ENCODE measurements around the gene GGT6. TPM values are rescaled to one million over a fixed set of nuclear protein-coding genes. Genes with fewer than 3 reads are reported as not detected.

GGT6 gene
- total RNA-seq, 1 experiment from 2014 or later = not detected

DNA sequence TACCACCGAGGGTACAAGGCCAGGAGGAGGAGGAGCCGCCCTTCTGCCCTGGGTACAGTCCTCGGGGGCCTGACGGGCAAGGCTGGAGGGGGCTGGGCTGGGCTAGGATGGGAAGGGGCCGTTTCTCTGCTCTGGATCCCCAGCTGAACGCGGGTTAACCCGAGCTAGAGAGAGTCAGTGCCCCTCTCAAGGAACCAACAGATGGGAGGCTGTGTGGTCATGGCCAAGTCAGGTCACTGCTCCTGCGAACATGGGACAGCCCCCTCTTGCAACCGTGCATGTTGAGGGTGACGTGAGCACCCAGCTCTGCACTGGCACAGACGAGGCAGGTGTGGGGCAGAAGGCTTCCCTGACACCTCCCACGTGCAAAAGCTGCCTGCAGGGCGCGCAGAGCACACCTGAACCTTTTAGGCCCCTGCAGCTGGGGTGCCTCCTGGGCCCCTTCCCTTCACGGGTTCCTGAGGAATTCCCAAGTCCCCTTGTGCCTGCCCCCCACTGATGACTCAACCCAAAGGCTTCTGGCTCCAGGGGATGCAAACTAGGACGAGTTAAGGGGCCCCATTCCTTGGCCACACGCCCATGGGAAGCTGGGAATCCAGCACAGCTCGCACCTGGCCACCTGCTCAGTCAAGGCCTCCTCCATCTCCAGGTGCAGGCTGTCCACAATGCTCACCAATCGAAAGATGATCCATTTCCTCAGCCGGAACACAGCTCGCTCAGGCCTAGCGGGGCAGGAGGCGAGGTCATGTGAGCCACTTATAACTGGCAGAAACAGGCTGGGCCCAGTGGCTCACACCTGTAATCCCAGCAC is 11.5 kb downstream of the GGT6 start:
- POLR2A ChIA-PET (ENCODE audit: low non-redundant PET) = no interaction called here
- no TSS peak for BruUV-seq (replicated peaks)
- no peak overlapping the region for H3K27ac ChIP-seq (ENCODE audit: low read depth, low read length, poor library complexity, severe bottlenecking)

DNA sequence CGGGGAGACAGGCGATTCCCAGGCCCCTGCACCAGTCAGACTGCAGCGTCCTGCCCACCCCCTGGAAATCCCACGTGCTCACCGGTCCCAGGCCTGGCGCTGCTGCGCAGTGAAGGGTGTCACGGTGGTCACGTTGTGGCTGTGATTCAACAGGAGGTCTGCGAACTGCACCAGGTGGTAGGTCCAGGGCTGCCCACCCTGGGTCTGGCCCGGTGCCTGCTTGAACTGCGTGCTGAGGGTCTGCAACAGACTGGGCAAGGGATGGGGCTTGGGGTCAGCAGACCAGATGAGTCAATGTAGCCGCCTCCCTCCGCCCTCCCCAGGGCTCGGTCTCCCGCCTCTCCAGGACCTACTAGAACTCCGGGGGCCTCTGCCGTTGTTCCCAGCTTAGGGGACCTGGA is 12.3 kb downstream of the GGT6 start:
- no peaks in the 10 kb centered on the region for H3K27me3 ChIP-seq (replicated peaks; ENCODE audit: insufficient read depth, low read depth, low read length, poor library complexity)
- H3K27ac ChIP-seq (ENCODE audit: low read depth, low read length, poor library complexity, severe bottlenecking) = no peak overlapping the region
- CTCF ChIA-PET = no interaction called here
- TF ChIP-seq, protein P1, sequence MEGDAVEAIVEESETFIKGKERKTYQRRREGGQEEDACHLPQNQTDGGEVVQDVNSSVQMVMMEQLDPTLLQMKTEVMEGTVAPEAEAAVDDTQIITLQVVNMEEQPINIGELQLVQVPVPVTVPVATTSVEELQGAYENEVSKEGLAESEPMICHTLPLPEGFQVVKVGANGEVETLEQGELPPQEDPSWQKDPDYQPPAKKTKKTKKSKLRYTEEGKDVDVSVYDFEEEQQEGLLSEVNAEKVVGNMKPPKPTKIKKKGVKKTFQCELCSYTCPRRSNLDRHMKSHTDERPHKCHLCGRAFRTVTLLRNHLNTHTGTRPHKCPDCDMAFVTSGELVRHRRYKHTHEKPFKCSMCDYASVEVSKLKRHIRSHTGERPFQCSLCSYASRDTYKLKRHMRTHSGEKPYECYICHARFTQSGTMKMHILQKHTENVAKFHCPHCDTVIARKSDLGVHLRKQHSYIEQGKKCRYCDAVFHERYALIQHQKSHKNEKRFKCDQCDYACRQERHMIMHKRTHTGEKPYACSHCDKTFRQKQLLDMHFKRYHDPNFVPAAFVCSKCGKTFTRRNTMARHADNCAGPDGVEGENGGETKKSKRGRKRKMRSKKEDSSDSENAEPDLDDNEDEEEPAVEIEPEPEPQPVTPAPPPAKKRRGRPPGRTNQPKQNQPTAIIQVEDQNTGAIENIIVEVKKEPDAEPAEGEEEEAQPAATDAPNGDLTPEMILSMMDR (conservative IDR thresholded peaks at IDR 0.05; ENCODE audit: low read depth, low read length) = no peak
- TF ChIP-seq EZH2 (IDR thresholded peaks at IDR 0.05; ENCODE audit: borderline replicate concordance, low read depth, low read length, poor library complexity, severe bottlenecking) = no peak
- intact Hi-C loops (cut with micrococcal nuclease; ENCODE audit: unreplicated experiment) = no loop called here
- H3K36me3 ChIP-seq (ENCODE audit: insufficient read depth, low read length, poor library complexity, severe bottlenecking) = peaks cover 74% of the 10 kb centered on the region
- H3K4me3 ChIP-seq (ENCODE audit: low read depth, low read length, poor library complexity, severe bottlenecking) = no peak overlapping the region
- no TSS peak for BruUV-seq (replicated peaks)
- H3K4me1 ChIP-seq (ENCODE audit: insufficient read depth, low read length, poor library complexity, severe bottlenecking) = no peaks in the 10 kb centered on the region
- H3K9me3 ChIP-seq (ENCODE audit: low read depth, low read length, poor library complexity, severe bottlenecking) = no peaks in the 10 kb centered on the region
- no peak for DNase-seq (ENCODE audit: low spot score)
- POLR2A ChIA-PET (ENCODE audit: low non-redundant PET) = interaction anchor here (0.6 kb wide), 1 partner anchor 17 kb away, joined by 13 read pairs; no protein-coding TSS in a partner anchor

More for the DNA sequence above, 11.5 kb downstream of the GGT6 start:
- no peak for DNase-seq (ENCODE audit: low spot score)
- Histone ChIP-seq H3K4me3 (ENCODE audit: low read depth, low read length, poor library complexity, severe bottlenecking) (no peak overlapping the region), H3K36me3 (ENCODE audit: insufficient read depth, low read length, poor library complexity, severe bottlenecking) (peaks cover 78% of the 10 kb centered on the region), H3K9me3 (ENCODE audit: low read depth, low read length, poor library complexity, severe bottlenecking) (no peaks in the 10 kb centered on the region), H3K4me1 (ENCODE audit: insufficient read depth, low read length, poor library complexity, severe bottlenecking) (peaks cover 1% of the 10 kb centered on the region), H3K27me3 (replicated peaks; ENCODE audit: insufficient read depth, low read depth, low read length, poor library complexity) (no peaks in the 10 kb centered on the region)
- intact Hi-C loops (cut with micrococcal nuclease; ENCODE audit: unreplicated experiment) = no loop called here
- CTCF ChIA-PET = interaction anchor here (0.6 kb wide), 1 partner anchor 128 kb away, joined by 7 read pairs; no protein-coding TSS in a partner anchor
- TF ChIP-seq, protein P1 (conservative IDR thresholded peaks at IDR 0.05; ENCODE audit: low read depth, low read length) = no peak
- no peak for TF ChIP-seq EZH2 (IDR thresholded peaks at IDR 0.05; ENCODE audit: borderline replicate concordance, low read depth, low read length, poor library complexity, severe bottlenecking)

DNA sequence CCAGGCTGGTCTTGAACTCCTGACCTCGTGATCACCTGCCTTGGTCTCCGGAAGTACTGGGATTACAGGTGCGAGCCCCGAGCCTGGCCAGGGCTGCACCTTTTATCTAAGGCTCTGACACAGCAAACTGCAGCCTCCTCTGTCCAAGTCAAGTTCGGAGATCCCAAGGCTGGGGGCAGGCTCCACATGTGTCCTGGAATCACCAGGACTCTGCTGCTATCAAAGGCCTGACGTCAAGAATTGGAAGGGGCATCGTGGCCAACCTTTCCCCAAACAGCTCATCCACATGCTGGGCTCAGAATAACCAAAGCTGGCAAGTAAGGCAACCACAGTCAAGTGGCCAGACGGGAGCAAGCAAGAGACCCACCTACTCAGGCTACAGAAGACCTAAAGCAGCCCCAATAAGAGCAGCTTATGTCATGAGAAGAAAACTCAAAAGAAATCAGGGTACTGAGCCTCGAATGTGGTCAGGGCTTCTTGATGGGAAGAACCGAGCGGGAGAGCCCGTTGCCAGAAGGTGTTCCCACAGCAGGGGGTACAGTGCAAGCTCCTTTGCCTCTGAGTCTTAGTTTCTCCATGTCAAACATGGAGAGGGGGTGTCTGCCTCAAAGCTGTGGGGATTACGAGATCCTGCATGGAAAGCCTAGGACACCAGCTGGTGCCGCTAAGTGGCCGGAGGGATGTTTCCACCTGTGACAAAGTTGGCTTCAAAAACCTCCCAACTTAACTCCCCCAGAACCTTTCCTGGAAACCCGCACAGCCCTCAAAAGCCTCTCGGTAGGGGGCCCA is 13.1 kb downstream of the GGT6 start:
- no peak overlapping the region for H3K27ac ChIP-seq (ENCODE audit: low read depth, low read length, poor library complexity, severe bottlenecking)
- H3K4me3 ChIP-seq (ENCODE audit: low read depth, low read length, poor library complexity, severe bottlenecking) = no peak overlapping the region
- POLR2A ChIA-PET (ENCODE audit: low non-redundant PET) = no interaction called here
- no peaks in the 10 kb centered on the region for H3K27me3 ChIP-seq (replicated peaks; ENCODE audit: insufficient read depth, low read depth, low read length, poor library complexity)
- intact Hi-C loops (cut with micrococcal nuclease; ENCODE audit: unreplicated experiment) = no loop called here
- CTCF ChIA-PET = no interaction called here
- no TSS peak for BruUV-seq (replicated peaks)
- DNase-seq (ENCODE audit: low spot score) = no peak
- no peak for TF ChIP-seq EZH2 (IDR thresholded peaks at IDR 0.05; ENCODE audit: borderline replicate concordance, low read depth, low read length, poor library complexity, severe bottlenecking)
- TF ChIP-seq, protein P1 (conservative IDR thresholded peaks at IDR 0.05; ENCODE audit: low read depth, low read length) = no peak
- no peaks in the 10 kb centered on the region for H3K4me1 ChIP-seq (ENCODE audit: insufficient read depth, low read length, poor library complexity, severe bottlenecking)
- no peaks in the 10 kb centered on the region for H3K9me3 ChIP-seq (ENCODE audit: low read depth, low read length, poor library complexity, severe bottlenecking)
- H3K36me3 ChIP-seq (ENCODE audit: insufficient read depth, low read length, poor library complexity, severe bottlenecking) = peaks cover 74% of the 10 kb centered on the region

All from A673 (cell line).